ENCODE data around the gene ADGRL2. TPM values are rescaled to one million over a fixed set of nuclear protein-coding genes. Genes with fewer than 3 reads are reported as not detected.
"Not testable (repeated sequence)": the region's sequence is repeated elsewhere in the genome, so short reads cannot be mapped to it uniquely, and the experiment has no call there.

Gene ADGRL2
- total and polyA plus RNA-seq, 9 donors = 55.0 to 83.5 (median 66.1) TPM

- no peak overlapping the region for H3K27ac ChIP-seq
- intact Hi-C loops (cut with DNase I) = no loop called here
- TF ChIP-seq EP300 (IDR thresholded peaks at IDR 0.05) (no peak), POLR2A (IDR thresholded peaks at IDR 0.05) (no peak)
- TF ChIP-seq, protein P1, sequence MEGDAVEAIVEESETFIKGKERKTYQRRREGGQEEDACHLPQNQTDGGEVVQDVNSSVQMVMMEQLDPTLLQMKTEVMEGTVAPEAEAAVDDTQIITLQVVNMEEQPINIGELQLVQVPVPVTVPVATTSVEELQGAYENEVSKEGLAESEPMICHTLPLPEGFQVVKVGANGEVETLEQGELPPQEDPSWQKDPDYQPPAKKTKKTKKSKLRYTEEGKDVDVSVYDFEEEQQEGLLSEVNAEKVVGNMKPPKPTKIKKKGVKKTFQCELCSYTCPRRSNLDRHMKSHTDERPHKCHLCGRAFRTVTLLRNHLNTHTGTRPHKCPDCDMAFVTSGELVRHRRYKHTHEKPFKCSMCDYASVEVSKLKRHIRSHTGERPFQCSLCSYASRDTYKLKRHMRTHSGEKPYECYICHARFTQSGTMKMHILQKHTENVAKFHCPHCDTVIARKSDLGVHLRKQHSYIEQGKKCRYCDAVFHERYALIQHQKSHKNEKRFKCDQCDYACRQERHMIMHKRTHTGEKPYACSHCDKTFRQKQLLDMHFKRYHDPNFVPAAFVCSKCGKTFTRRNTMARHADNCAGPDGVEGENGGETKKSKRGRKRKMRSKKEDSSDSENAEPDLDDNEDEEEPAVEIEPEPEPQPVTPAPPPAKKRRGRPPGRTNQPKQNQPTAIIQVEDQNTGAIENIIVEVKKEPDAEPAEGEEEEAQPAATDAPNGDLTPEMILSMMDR (IDR thresholded peaks at IDR 0.05) = no peak
- no peak for DNase-seq
- 55 to 69% (median 59%) methylated on average over 4 of the region's 4 CpGs for WGBS, 3 donors
- no peak overlapping the region for H3K4me3 ChIP-seq
- peaks cover 1% of the 10 kb centered on the region for H3K4me1 ChIP-seq (ENCODE audit: insufficient read depth)
- no peaks in the 10 kb centered on the region for H3K36me3 ChIP-seq
- H3K9me3 ChIP-seq = no peaks in the 10 kb centered on the region
- no peaks in the 10 kb centered on the region for H3K27me3 ChIP-seq
Measured at GRCh38 chr1:81885291-81885690, 84.6 kb downstream of the ADGRL2 start.

DNA sequence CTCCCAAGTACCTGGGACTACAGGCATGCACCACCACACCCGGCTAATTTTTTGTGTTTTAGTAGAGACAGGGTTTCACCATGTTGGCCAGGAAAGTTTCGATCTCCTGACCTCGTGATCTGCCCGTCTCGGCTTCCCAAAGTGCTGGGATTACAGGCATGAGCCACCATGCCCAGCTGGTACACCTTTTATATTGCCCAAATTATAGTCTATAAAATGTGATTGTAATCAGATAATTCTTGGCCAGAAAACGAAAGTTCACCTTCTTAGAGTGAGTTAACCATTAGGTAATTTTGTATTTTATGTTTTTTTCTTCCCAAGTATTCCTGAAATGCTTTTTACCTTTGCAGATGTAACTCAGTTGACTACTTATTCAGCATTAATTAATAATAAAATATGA is 85.6 kb downstream of the ADGRL2 start:
- H3K4me1 ChIP-seq (ENCODE audit: insufficient read depth); intact Hi-C loops (cut with DNase I); DNase-seq; H3K4me3 ChIP-seq; H3K27me3 ChIP-seq; H3K9me3 ChIP-seq; H3K36me3 ChIP-seq; H3K27ac ChIP-seq: not testable (repeated sequence)
- 94 to 96% (median 95%) methylated on average over 6 of the region's 6 CpGs for WGBS, 3 donors

GRCh38 chr1:81887421-81888144 is 86.8 kb downstream of the ADGRL2 start:
- 29 to 44% (median 35%) methylated on average over 5 of the region's 5 CpGs for WGBS, 3 donors

DNA sequence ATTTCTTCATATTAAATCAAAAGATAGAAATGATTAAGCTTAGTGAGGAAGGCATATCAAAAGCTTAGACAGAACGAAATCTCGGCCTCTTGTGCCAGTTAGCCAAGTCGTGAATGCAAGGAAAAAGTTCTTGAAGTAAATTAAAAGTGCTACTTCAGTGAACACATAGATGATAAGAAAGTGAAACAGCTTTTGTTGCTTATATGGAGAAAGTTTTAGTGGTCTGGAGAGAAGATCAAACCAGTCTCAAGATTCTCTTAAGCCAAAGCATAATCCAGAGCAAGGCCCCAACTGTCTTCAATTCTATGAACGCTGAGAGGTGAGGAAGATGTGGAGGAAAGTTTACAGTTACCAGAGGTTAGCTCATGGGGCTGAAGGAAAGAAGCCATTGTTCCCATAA is 88.4 kb downstream of the ADGRL2 start:
- H3K27ac ChIP-seq = no peak overlapping the region
- H3K9me3 ChIP-seq = no peaks in the 10 kb centered on the region
- WGBS, 3 donors = 80 to 83% (median 80%) methylated on average over 4 of the region's 4 CpGs
- intact Hi-C loops (cut with DNase I) = no loop called here
- DNase-seq = no peak
- H3K4me1 ChIP-seq (ENCODE audit: insufficient read depth) = peaks cover 2% of the 10 kb centered on the region
- H3K36me3 ChIP-seq = no peaks in the 10 kb centered on the region
- TF ChIP-seq, protein P1 (IDR thresholded peaks at IDR 0.05) = no peak
- TF ChIP-seq POLR2A (IDR thresholded peaks at IDR 0.05) (no peak), EP300 (IDR thresholded peaks at IDR 0.05) (no peak)
- no peaks in the 10 kb centered on the region for H3K27me3 ChIP-seq
- no peak overlapping the region for H3K4me3 ChIP-seq

More at GRCh38 chr1:81887421-81888144, 86.8 kb downstream of the ADGRL2 start:
- no peak for TF ChIP-seq POLR2A (IDR thresholded peaks at IDR 0.05)
- TF ChIP-seq, protein P1 (IDR thresholded peaks at IDR 0.05) = no peak
- no peak for TF ChIP-seq EP300 (IDR thresholded peaks at IDR 0.05)
- intact Hi-C loops (cut with DNase I) = no loop called here
- Histone ChIP-seq H3K27me3 (no peaks in the 10 kb centered on the region), H3K36me3 (no peaks in the 10 kb centered on the region), H3K4me1 (ENCODE audit: insufficient read depth) (peaks cover 1% of the 10 kb centered on the region), H3K27ac (no peak overlapping the region), H3K4me3 (no peak overlapping the region), H3K9me3 (no peaks in the 10 kb centered on the region)
- DNase-seq = no peak

- H3K4me1 ChIP-seq (ENCODE audit: insufficient read depth) = peaks cover 3% of the 10 kb centered on the region
- H3K4me3 ChIP-seq = no peak overlapping the region
- TF ChIP-seq POLR2A (IDR thresholded peaks at IDR 0.05) (no peak), EP300 (IDR thresholded peaks at IDR 0.05) (no peak)
- TF ChIP-seq, protein P1 (IDR thresholded peaks at IDR 0.05) = no peak
- no peaks in the 10 kb centered on the region for H3K36me3 ChIP-seq
- DNase-seq = no peak
- no peaks in the 10 kb centered on the region for H3K9me3 ChIP-seq
- 87 to 91% (median 90%) methylated on average over 2 of the region's 2 CpGs for WGBS, 3 donors
- H3K27ac ChIP-seq = no peak overlapping the region
- intact Hi-C loops (cut with DNase I) = no loop called here
- H3K27me3 ChIP-seq = no peaks in the 10 kb centered on the region
Measured at GRCh38 chr1:81894867-81895266, 94.1 kb downstream of the ADGRL2 start.

All from ovary (tissue), 9 donors.